Astrocyte (in vitro differentiated cells and primary cell): ENCODE data around the gene SUMO3. TPM values are rescaled to one million over a fixed set of nuclear protein-coding genes. Genes with fewer than 3 reads are reported as not detected.

Experiments
- DNase-seq: peaks from one replicate; pipeline ENCODE4 v3.0.0-alpha.2; 2010; ENCODE audit warnings: low read depth
- FAIRE-seq: peaks from 2 replicates; lab custom pipeline; 2011; peaks lifted over from hg19 to GRCh38; lab: Jason Lieb, UNC
- H2AFZ ChIP-seq: 2 replicates; pipeline ENCODE4 v1.6.0; 2012; ENCODE audit warnings: low read depth, low read length, inconsistent platforms
- H3K27ac ChIP-seq: 2 replicates; pipeline ENCODE4 v1.5.1; 2011; ENCODE audit warnings: low read depth, low read length, inconsistent platforms
- H3K27me3 ChIP-seq: 2 replicates; pipeline ENCODE4 v1.6.0; 2011; ENCODE audit warnings: low read length, inconsistent platforms; ENCODE audit not compliant: insufficient read depth
- H3K36me3 ChIP-seq: 2 replicates; pipeline ENCODE4 v1.5.1; 2011; ENCODE audit warnings: low read length, inconsistent platforms; ENCODE audit not compliant: insufficient read depth
- H3K4me1 ChIP-seq: 2 replicates; pipeline ENCODE4 v1.5.1; 2011; ENCODE audit warnings: low read length, inconsistent platforms; ENCODE audit not compliant: insufficient read depth
- H3K4me2 ChIP-seq: 2 replicates; pipeline ENCODE4 v1.6.0; 2012; ENCODE audit warnings: low read length, inconsistent platforms
- H3K4me3 ChIP-seq: 2 replicates; pipeline ENCODE4 v1.5.1; 2011; ENCODE audit warnings: low read depth, mild to moderate bottlenecking, low read length, inconsistent platforms; ENCODE audit not compliant: insufficient read depth
- H3K79me2 ChIP-seq: 2 replicates; pipeline ENCODE4 v1.6.0; 2012; ENCODE audit warnings: mild to moderate bottlenecking, low read length, inconsistent platforms; ENCODE audit not compliant: insufficient read depth
- H3K9ac ChIP-seq: 2 replicates; pipeline ENCODE4 v1.6.0; 2012; ENCODE audit warnings: mild to moderate bottlenecking, low read length, inconsistent platforms
- H3K9me3 ChIP-seq: 2 replicates; pipeline ENCODE4 v1.5.1; 2012; ENCODE audit warnings: low read depth, mild to moderate bottlenecking, low read length, inconsistent platforms; ENCODE audit not compliant: insufficient read depth
- H4K20me1 ChIP-seq: 2 replicates; pipeline ENCODE4 v1.6.0; 2012; ENCODE audit warnings: low read length, inconsistent platforms; ENCODE audit not compliant: insufficient read depth
- H3K27ac Mint-ChIP-seq: one replicate; pipeline ENCODE4 v1.8.0; 2021; ENCODE audit warnings: mild to moderate bottlenecking, mixed read lengths; ENCODE audit not compliant: unreplicated experiment
- H3K27me3 Mint-ChIP-seq: one replicate; pipeline ENCODE4 v1.8.0; 2021; ENCODE audit warnings: low read depth, mixed read lengths; ENCODE audit not compliant: unreplicated experiment
- H3K36me3 Mint-ChIP-seq: one replicate; pipeline ENCODE4 v1.8.0; 2021; ENCODE audit warnings: low read depth, mixed read lengths; ENCODE audit not compliant: unreplicated experiment
- H3K4me1 Mint-ChIP-seq: one replicate; pipeline ENCODE4 v1.8.0; 2021; ENCODE audit warnings: low read depth, mixed read lengths; ENCODE audit not compliant: unreplicated experiment
- H3K4me3 Mint-ChIP-seq: one replicate; pipeline ENCODE4 v1.8.0; 2021; ENCODE audit warnings: mild to moderate bottlenecking, moderate library complexity, mixed read lengths; ENCODE audit not compliant: unreplicated experiment
- H3K9me3 Mint-ChIP-seq: one replicate; pipeline ENCODE4 v1.8.0; 2021; ENCODE audit warnings: mild to moderate bottlenecking, mixed read lengths; ENCODE audit not compliant: unreplicated experiment
- CTCF ChIP-seq: IDR thresholded peaks from 2 replicates; pipeline ENCODE4 v1.5.1; 2011; ENCODE audit warnings: low read depth, mild to moderate bottlenecking, inconsistent platforms, low read length, moderate library complexity; ENCODE audit not compliant: insufficient read depth
- EZH2 ChIP-seq: IDR thresholded peaks from 2 replicates; pipeline ENCODE4 v1.6.1; 2012; ENCODE audit warnings: mild to moderate bottlenecking, low read length, inconsistent platforms; ENCODE audit not compliant: insufficient read depth
- total RNA-seq: library from RNA; stranded (reverse); gene quantifications from 2 replicates; pipeline ENCODE4 v1.2.1, GENCODE V29; 2021

Gene SUMO3
- total RNA-seq, 1 donor from 2014 or later: 83.5 TPM

- FAIRE-seq: no peak
- Mint-ChIP-seq H3K9me3 (peaks cover 3% of the 10 kb centered on the region), H3K4me1 (peaks cover 8% of the 10 kb centered on the region), H3K27ac (no peak overlapping the region), H3K27me3 (peaks cover 40% of the 10 kb centered on the region), H3K36me3 (peaks cover 2% of the 10 kb centered on the region), H3K4me3 (no peak overlapping the region)
- H3K4me1 ChIP-seq: no peaks in the 10 kb centered on the region
- no peaks in the 10 kb centered on the region for H3K79me2 ChIP-seq
- no peaks in the 10 kb centered on the region for H3K27me3 ChIP-seq
- no peak overlapping the region for H3K4me2 ChIP-seq
- no peaks in the 10 kb centered on the region for H3K36me3 ChIP-seq
- no peak overlapping the region for H3K4me3 ChIP-seq
- H3K9ac ChIP-seq: no peak overlapping the region
- H4K20me1 ChIP-seq: no peaks in the 10 kb centered on the region
- H3K9me3 ChIP-seq: no peaks in the 10 kb centered on the region
- H3K27ac ChIP-seq: no peak overlapping the region
- DNase-seq: no peak
- TF ChIP-seq CTCF (no peak), EZH2 (no peak)
- H2AFZ ChIP-seq: no peak overlapping the region
Measured at GRCh38 chr21:44834951-44835646, 17.2 kb upstream of the SUMO3 start.

- Mint-ChIP-seq H3K27me3 (peaks cover 45% of the 10 kb centered on the region), H3K27ac (no peak overlapping the region), H3K36me3 (peaks cover 7% of the 10 kb centered on the region), H3K4me3 (no peak overlapping the region), H3K9me3 (peaks cover 10% of the 10 kb centered on the region), H3K4me1 (peaks cover 8% of the 10 kb centered on the region)
- Histone ChIP-seq H3K27ac (no peak overlapping the region), H3K9ac (no peak overlapping the region), H3K4me1 (no peaks in the 10 kb centered on the region), H3K4me3 (no peak overlapping the region), H3K27me3 (peaks cover under 1% of the 10 kb centered on the region), H4K20me1 (no peaks in the 10 kb centered on the region), H2AFZ (no peak overlapping the region), H3K79me2 (no peaks in the 10 kb centered on the region), H3K4me2 (no peak overlapping the region), H3K36me3 (no peaks in the 10 kb centered on the region), H3K9me3 (peaks cover 4% of the 10 kb centered on the region)
- FAIRE-seq: no peak
- no peak for DNase-seq
- TF ChIP-seq CTCF (no peak), EZH2 (no peak)
Measured at GRCh38 chr21:44834231-44834950, 16.5 kb upstream of the SUMO3 start.
